NCI-H2227 (cell line): ENCODE data around the gene NEURL1.
"Not testable (repeated sequence)": the region's sequence is repeated elsewhere in the genome, so short reads cannot be mapped to it uniquely, and the experiment has no call there.

Experiments used
- DNase-seq: peaks from one replicate; lab custom pipeline; 2025; ENCODE audit not compliant: unreplicated experiment; lab: John Stamatoyannopoulos, UW

The NEURL1 gene

GRCh38 chr10:103619424-103620351 lies 126.2 kb downstream of the NEURL1 start:
- no peak for DNase-seq

- DNase-seq, result no peak
Observed at GRCh38 chr10:103620352-103620740, 126.8 kb downstream of the NEURL1 start.

GRCh38 chr10:103620891-103621782 lies 127.6 kb downstream of the NEURL1 start:
- no peak for DNase-seq

- DNase-seq, result no peak
Observed at GRCh38 chr10:103621783-103622125, 128.2 kb downstream of the NEURL1 start.

- DNase-seq, result no peak
Observed at GRCh38 chr10:103622286-103622685, 128.8 kb downstream of the NEURL1 start.

- no peak for DNase-seq
Observed at GRCh38 chr10:103622935-103623574, 129.6 kb downstream of the NEURL1 start.

- no peak for DNase-seq
Observed at GRCh38 chr10:103626178-103626577, 132.7 kb downstream of the NEURL1 start.

- DNase-seq, result no peak
Observed at GRCh38 chr10:103627111-103627892, 133.8 kb downstream of the NEURL1 start.

- no peak for DNase-seq
Observed at GRCh38 chr10:103627893-103628292, 134.4 kb downstream of the NEURL1 start.

GRCh38 chr10:103629581-103629980 lies 136.1 kb downstream of the NEURL1 start:
- no peak for DNase-seq

GRCh38 chr10:103630156-103630555 lies 136.7 kb downstream of the NEURL1 start:
- DNase-seq, result no peak

GRCh38 chr10:103632247-103632642 lies 138.7 kb downstream of the NEURL1 start:
- DNase-seq, result no peak

- DNase-seq, result not testable (repeated sequence)
Observed at GRCh38 chr10:103632871-103633270, 139.4 kb downstream of the NEURL1 start.

- no peak for DNase-seq
Observed at GRCh38 chr10:103633846-103634245, 140.3 kb downstream of the NEURL1 start.

GRCh38 chr10:103635580-103635979 lies 142.1 kb downstream of the NEURL1 start:
- no peak for DNase-seq

GRCh38 chr10:103636492-103636891 lies 143.0 kb downstream of the NEURL1 start:
- no peak for DNase-seq

GRCh38 chr10:103637011-103637410 lies 143.5 kb downstream of the NEURL1 start:
- DNase-seq, result no peak

GRCh38 chr10:103637927-103638557 lies 144.5 kb downstream of the NEURL1 start:
- DNase-seq, result no peak

- no peak for DNase-seq
Observed at GRCh38 chr10:103638948-103639347, 145.4 kb downstream of the NEURL1 start.
